HG03175 (cell line): ENCODE results near the gene CT45A6.
"Not testable (repeated sequence)": the region's sequence is repeated elsewhere in the genome, so short reads cannot be mapped to it uniquely, and the experiment has no call there.

Source experiments
- ATAC-seq: cut with Tn5 transposase; IDR thresholded peaks from one replicate; pipeline ENCODE4 v1.9.1; 2021; ENCODE audit warnings: mild to moderate bottlenecking, moderate library complexity; ENCODE audit not compliant: unreplicated experiment

The CT45A6 gene

GRCh38 chrX:135802687-135803086, at the start of gene CT45A6:
TSS of gene CT45A6 (minus strand) at chrX:135802787. CDS start at chrX:135798993, 3,794 bp downstream.
- not testable (repeated sequence) for ATAC-seq

GRCh38 chrX:135837180-135837579, 34.6 kb upstream of the CT45A6 start, which contains the start of gene CT45A7:
TSS of gene CT45A7 (minus strand) at chrX:135837280. CDS start at chrX:135833533, 3,747 bp downstream.
- not testable (repeated sequence) for ATAC-seq

- not testable (repeated sequence) for ATAC-seq
These were observed 17.3 kb upstream of the CT45A6 start, which contains the start of gene CT45A2 for GRCh38 chrX:135819912-135820311. TSS of gene CT45A2 (minus strand) at chrX:135820012. CDS start at chrX:135816265, 3,747 bp downstream.

GRCh38 chrX:135785403-135785802, 17.2 kb downstream of the CT45A6 start, which contains the start of gene CT45A5:
TSS of gene CT45A5 (minus strand) at chrX:135785503. CDS start at chrX:135781729, 3,774 bp downstream.
- ATAC-seq = not testable (repeated sequence)

- ATAC-seq = not testable (repeated sequence)
These were observed 34.5 kb downstream of the CT45A6 start, which contains the start of gene CT45A3 for GRCh38 chrX:135768091-135768490. TSS of gene CT45A3 (minus strand) at chrX:135768191. CDS start at chrX:135764444, 3,747 bp downstream.

GRCh38 chrX:135744739-135745138, 57.8 kb downstream of the CT45A6 start:
- not testable (repeated sequence) for ATAC-seq
